ENCODE measurements around the gene KLHL17.

DNA sequence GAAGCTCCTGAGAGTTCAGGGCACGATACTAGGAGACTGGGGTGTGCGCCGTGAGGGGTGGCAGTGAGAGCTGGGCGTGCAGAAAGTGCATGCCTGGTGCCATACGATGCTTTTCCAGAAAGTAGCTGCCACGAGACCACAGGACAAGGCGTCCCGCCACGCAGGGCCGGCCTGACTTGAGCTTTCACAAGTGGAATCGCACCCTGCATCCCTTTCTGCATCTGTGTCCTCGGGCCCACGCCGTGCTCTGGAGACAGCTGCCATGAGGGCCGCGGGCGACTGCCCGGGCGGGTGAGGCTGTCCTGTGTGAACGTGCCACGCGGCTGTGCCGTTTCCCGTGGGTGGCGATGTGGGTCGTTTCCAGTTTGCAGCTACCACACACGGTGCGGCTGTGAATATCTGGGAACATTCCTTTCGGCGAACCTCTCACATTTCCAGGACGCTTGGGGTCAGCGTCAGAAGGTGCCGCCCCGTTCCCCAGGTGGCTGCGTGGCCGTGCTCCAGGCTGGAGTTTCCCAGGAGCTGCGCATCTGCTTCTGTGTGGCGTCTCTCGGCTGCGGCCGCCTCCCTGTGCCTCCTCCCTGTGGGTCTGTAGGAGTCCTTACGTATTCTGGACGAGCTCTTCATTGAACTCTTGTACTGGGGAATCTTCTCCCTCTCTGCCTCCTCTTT, 22.5 kb downstream of the KLHL17 start:
- TF ChIP-seq, protein P1, sequence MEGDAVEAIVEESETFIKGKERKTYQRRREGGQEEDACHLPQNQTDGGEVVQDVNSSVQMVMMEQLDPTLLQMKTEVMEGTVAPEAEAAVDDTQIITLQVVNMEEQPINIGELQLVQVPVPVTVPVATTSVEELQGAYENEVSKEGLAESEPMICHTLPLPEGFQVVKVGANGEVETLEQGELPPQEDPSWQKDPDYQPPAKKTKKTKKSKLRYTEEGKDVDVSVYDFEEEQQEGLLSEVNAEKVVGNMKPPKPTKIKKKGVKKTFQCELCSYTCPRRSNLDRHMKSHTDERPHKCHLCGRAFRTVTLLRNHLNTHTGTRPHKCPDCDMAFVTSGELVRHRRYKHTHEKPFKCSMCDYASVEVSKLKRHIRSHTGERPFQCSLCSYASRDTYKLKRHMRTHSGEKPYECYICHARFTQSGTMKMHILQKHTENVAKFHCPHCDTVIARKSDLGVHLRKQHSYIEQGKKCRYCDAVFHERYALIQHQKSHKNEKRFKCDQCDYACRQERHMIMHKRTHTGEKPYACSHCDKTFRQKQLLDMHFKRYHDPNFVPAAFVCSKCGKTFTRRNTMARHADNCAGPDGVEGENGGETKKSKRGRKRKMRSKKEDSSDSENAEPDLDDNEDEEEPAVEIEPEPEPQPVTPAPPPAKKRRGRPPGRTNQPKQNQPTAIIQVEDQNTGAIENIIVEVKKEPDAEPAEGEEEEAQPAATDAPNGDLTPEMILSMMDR (IDR thresholded peaks at IDR 0.05 in 2 of 3, conservative IDR thresholded peaks at IDR 0.05 in 1 of 3; ENCODE audit: control insufficient read depth in 2 of 3, extremely low read depth in 1 of 3, insufficient read depth in 1 of 3, low read depth in 3 of 3, low read length in 3 of 3) = no peak
- TF ChIP-seq, protein P2, sequence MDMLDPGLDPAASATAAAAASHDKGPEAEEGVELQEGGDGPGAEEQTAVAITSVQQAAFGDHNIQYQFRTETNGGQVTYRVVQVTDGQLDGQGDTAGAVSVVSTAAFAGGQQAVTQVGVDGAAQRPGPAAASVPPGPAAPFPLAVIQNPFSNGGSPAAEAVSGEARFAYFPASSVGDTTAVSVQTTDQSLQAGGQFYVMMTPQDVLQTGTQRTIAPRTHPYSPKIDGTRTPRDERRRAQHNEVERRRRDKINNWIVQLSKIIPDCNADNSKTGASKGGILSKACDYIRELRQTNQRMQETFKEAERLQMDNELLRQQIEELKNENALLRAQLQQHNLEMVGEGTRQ (IDR thresholded peaks at IDR 0.05; ENCODE audit: borderline replicate concordance, low read depth, low read length) = no peak
- TF ChIP-seq MYC (IDR thresholded peaks at IDR 0.05; ENCODE audit: insufficient read depth, insufficient read length, insufficient replicate concordance, low read length, severe bottlenecking) (no peak), EP300 (IDR thresholded peaks at IDR 0.05; ENCODE audit: borderline replicate concordance in 1 of 2, control insufficient read depth in 1 of 2, low read depth in 2 of 2, low read length in 2 of 2) (no peak), RAD21 (IDR thresholded peaks at IDR 0.05; ENCODE audit: insufficient read depth, low read depth, low read length) (no peak), SRF (IDR thresholded peaks at IDR 0.05; ENCODE audit: low read depth in 2 of 2, low read length in 2 of 2) (no peak), STAT3 (IDR thresholded peaks at IDR 0.05; ENCODE audit: low read depth, low read length) (no peak), POLR2A (IDR thresholded peaks at IDR 0.05; ENCODE audit: low read depth, low read length) (no peak), BCL11A (IDR thresholded peaks at IDR 0.05; ENCODE audit: low read depth, low read length) (no peak)
